B cell (primary cell): ENCODE data around the gene PIGO. TPM values are rescaled to one million over a fixed set of nuclear protein-coding genes. Genes with fewer than 3 reads are reported as not detected.

Experiments used
- ATAC-seq: fragments of 200-7000 bp; cut with Tn5 transposase; one replicate; pipeline ENCODE4 v1.10.0; 2021; ENCODE audit warnings: low read depth, mild to moderate bottlenecking, moderate number of reproducible peaks, moderate library complexity
- CTCF ChIA-PET: fragments of 350-600 bp; sonication (Branson Sonifier 250); formaldehyde crosslinking; loops from one replicate; lab custom pipeline; 2021; ENCODE audit warnings: antibody characterized with exemption, inconsistent platforms; lab: Charles Lee
- POLR2A ChIA-PET: fragments of 350-600 bp; sonication (Branson Sonifier 250); formaldehyde crosslinking; loops from one replicate; lab custom pipeline; 2021; ENCODE audit warnings: antibody characterized with exemption; lab: Charles Lee
- DNase-seq: peaks from one replicate; pipeline ENCODE4 v3.0.0; 2013
- H2AFZ ChIP-seq: 2 replicates; pipeline ENCODE4 v1.6.1; 2012; ENCODE audit warnings: mild to moderate bottlenecking, low read depth, low read length; ENCODE audit not compliant: insufficient read depth, poor library complexity, severe bottlenecking
- H3K27ac ChIP-seq, 2 donors: 1 replicate in 1 of 2; 2 replicates in 1 of 2; pipeline ENCODE4 v1.5.1; 2012 to 2013; ENCODE audit warnings: low read length in 2 of 2, mild to moderate bottlenecking in 2 of 2, moderate library complexity in 1 of 2
- H3K27me3 ChIP-seq, 4 experiments: fragments of 200-600 bp in 1 of 4; sonication (generic) in 1 of 4; replicated peaks in 1 of 4; 1 replicate in 2 of 4; 2 replicates in 2 of 4; pipeline versions ENCODE4 v1.6.1 to v1.7.0; 2013 to 2016; ENCODE audit warnings: low read length in 3 of 4, mild to moderate bottlenecking in 2 of 4, mixed read lengths in 1 of 4, moderate library complexity in 1 of 4; ENCODE audit not compliant: insufficient read depth in 4 of 4, control insufficient read depth in 3 of 4; ENCODE audit errors: control extremely low read depth in 1 of 4
- H3K36me3 ChIP-seq, 2 experiments: replicated peaks in 1 of 2; 1 replicate in 1 of 2; 2 replicates in 1 of 2; pipeline versions ENCODE4 v1.6.1 to v1.7.1; 2013; ENCODE audit warnings: low read length in 1 of 2; ENCODE audit not compliant: insufficient read depth in 2 of 2, control insufficient read depth in 1 of 2; ENCODE audit errors: control extremely low read depth in 1 of 2, extremely low read depth in 1 of 2
- H3K4me1 ChIP-seq, 2 donors: fragments of 200-600 bp in 1 of 2; sonication (generic) in 1 of 2; 1 replicate in 1 of 2; 2 replicates in 1 of 2; pipeline versions ENCODE4 v1.5.1 to v1.6.1; 2013 to 2017; ENCODE audit warnings: low read length in 2 of 2; ENCODE audit not compliant: control insufficient read depth in 2 of 2, insufficient read depth in 2 of 2
- H3K4me2 ChIP-seq: replicated peaks from 2 replicates; pipeline ENCODE3; 2012; ENCODE audit warnings: mild to moderate bottlenecking, low read depth, low read length; ENCODE audit not compliant: poor library complexity, severe bottlenecking
- H3K4me3 ChIP-seq, 5 experiments: fragments of 200-600 bp in 1 of 5; sonication (generic) in 1 of 5; 1 replicate in 3 of 5; 2 replicates in 2 of 5; pipeline versions ENCODE4 v1.5.1 to v1.7.0; 2011 to 2016; ENCODE audit warnings: low read length in 4 of 5, mild to moderate bottlenecking in 4 of 5, low read depth in 2 of 5, control low read depth in 1 of 5, moderate library complexity in 1 of 5; ENCODE audit not compliant: insufficient read depth in 1 of 5; ENCODE audit errors: control extremely low read depth in 1 of 5, extremely low read depth in 1 of 5
- H3K79me2 ChIP-seq: fragments of 200-600 bp; sonication (generic); one replicate; pipeline ENCODE4 v1.6.0; 2016; ENCODE audit warnings: low read length; ENCODE audit not compliant: control insufficient read depth, insufficient read depth
- H3K9ac ChIP-seq: fragments of 200-600 bp; sonication (generic); 2 replicates; pipeline ENCODE4 v1.6.1; 2017; ENCODE audit warnings: mild to moderate bottlenecking, low read length, moderate library complexity
- H3K9me3 ChIP-seq, 3 donors: one replicate each; pipeline versions ENCODE4 v1.6.1 to v1.7.1; 2013; ENCODE audit warnings: low read length in 2 of 3; ENCODE audit not compliant: control insufficient read depth in 2 of 3, insufficient read depth in 1 of 3; ENCODE audit errors: control extremely low read depth in 1 of 3
- H4K20me1 ChIP-seq: 2 replicates; pipeline ENCODE4 v1.6.0; 2012; ENCODE audit warnings: mild to moderate bottlenecking, low read length; ENCODE audit not compliant: insufficient read depth, control insufficient read depth, poor library complexity, severe bottlenecking
- H3K27ac Mint-ChIP-seq: one replicate; pipeline ENCODE4 v1.8.0; 2021; ENCODE audit warnings: mixed read lengths
- H3K27me3 Mint-ChIP-seq: one replicate; pipeline ENCODE4 v1.8.0; 2021; ENCODE audit warnings: mixed read lengths
- H3K4me1 Mint-ChIP-seq: one replicate; pipeline ENCODE4 v1.8.0; 2021; ENCODE audit warnings: mixed read lengths
- H3K4me3 Mint-ChIP-seq: one replicate; pipeline ENCODE4 v1.8.0; 2021; ENCODE audit warnings: mixed read lengths
- H3K9me3 Mint-ChIP-seq: one replicate; pipeline ENCODE4 v1.8.0; 2022; ENCODE audit warnings: mixed read lengths; ENCODE audit not compliant: insufficient read depth
- EZH2 ChIP-seq: IDR thresholded peaks from 2 replicates; pipeline ENCODE4 v1.6.1; 2012; ENCODE audit warnings: borderline replicate concordance, low read depth, mild to moderate bottlenecking, moderate library complexity, low read length; ENCODE audit not compliant: insufficient read depth, poor library complexity, severe bottlenecking
- WGBS: methylation state at CpG from one replicate; pipeline ENCODE4 v1.1.5; 2013; ENCODE audit warnings: missing lambda C conversion rate; ENCODE audit not compliant: insufficient coverage; 5-methylcytosine and 5-hydroxymethylcytosine counted together
- intact Hi-C: fragments of 100-400 bp; cut with micrococcal nuclease; formaldehyde crosslinking; loops from one replicate; pipeline ENCODE4 v1.10.0; 2022
- polyA plus RNA-seq: library from polyadenylated mRNA; depleted of rRNA; stranded (reverse); fragments of >200 nt; gene quantifications from 2 replicates; pipeline ENCODE4 v1.2.3, GENCODE V29; 2012
- total RNA-seq, 2 donors: library from RNA; stranded (reverse); fragments of 120-200 nt in 1 of 2; gene quantifications; 1 replicate in 1 of 2; 2 replicates in 1 of 2; pipeline versions ENCODE4 v1.2.3 to v1.2.4, GENCODE V29; 2013 to 2022
- TF ChIP-seq, protein P1 (sequence below): fragments of 200-600 bp; IDR thresholded peaks from one replicate; pipeline ENCODE4 v1.8.0; 2022; ENCODE audit warnings: antibody characterized with exemption, mild to moderate bottlenecking

PIGO gene
- total and polyA plus RNA-seq, 2 donors (not counting 1 experiment from before 2014, with no cell fraction given) = 25.7 to 32.5 TPM

DNA sequence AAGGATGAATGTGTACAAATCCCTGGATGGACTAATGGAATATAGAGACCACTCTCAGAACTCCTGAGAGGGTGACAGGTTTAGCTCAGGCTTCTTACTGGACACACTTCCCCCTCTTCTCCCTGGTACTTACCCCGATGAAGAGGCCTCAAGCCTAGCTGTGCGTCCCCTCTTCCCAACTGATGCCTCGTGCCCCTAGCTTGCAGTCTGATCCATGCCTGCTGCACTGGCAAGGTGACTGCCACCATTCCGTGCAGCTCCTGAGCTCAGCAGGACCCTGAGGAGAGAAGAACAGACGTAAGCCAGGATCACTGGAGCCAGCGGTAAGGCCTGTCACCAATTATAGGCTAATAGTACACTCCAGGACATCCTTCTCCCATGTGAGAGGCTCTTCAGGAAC lies 12.1 kb upstream of the PIGO start:
- H3K4me2 ChIP-seq = no peak overlapping the region
- Mint-ChIP-seq H3K27me3 (no peaks in the 10 kb centered on the region), H3K9me3 (no peaks in the 10 kb centered on the region), H3K4me3 (no peak overlapping the region), H3K27ac (no peak overlapping the region), H3K4me1 (peaks cover 33% of the 10 kb centered on the region)
- no peaks in the 10 kb centered on the region for H3K9me3 ChIP-seq
- H3K9ac ChIP-seq = no peak overlapping the region
- no peak for ATAC-seq
- H2AFZ ChIP-seq = no peak overlapping the region
- WGBS = 92% methylated on average over 4 of the region's 6 CpGs
- H3K27me3 ChIP-seq = no peaks in the 10 kb centered on the region
- peak; percentile 4 for DNase-seq
- H4K20me1 ChIP-seq = no peaks in the 10 kb centered on the region
- peaks cover 0 to 10% of the 10 kb centered on the region in 2 experiments for H3K36me3 ChIP-seq
- H3K4me1 ChIP-seq = peaks cover 15 to 27% of the 10 kb centered on the region in 2 donors
- peaks cover 8% of the 10 kb centered on the region for H3K79me2 ChIP-seq
- no peak overlapping the region for H3K4me3 ChIP-seq
- TF ChIP-seq, protein P1, sequence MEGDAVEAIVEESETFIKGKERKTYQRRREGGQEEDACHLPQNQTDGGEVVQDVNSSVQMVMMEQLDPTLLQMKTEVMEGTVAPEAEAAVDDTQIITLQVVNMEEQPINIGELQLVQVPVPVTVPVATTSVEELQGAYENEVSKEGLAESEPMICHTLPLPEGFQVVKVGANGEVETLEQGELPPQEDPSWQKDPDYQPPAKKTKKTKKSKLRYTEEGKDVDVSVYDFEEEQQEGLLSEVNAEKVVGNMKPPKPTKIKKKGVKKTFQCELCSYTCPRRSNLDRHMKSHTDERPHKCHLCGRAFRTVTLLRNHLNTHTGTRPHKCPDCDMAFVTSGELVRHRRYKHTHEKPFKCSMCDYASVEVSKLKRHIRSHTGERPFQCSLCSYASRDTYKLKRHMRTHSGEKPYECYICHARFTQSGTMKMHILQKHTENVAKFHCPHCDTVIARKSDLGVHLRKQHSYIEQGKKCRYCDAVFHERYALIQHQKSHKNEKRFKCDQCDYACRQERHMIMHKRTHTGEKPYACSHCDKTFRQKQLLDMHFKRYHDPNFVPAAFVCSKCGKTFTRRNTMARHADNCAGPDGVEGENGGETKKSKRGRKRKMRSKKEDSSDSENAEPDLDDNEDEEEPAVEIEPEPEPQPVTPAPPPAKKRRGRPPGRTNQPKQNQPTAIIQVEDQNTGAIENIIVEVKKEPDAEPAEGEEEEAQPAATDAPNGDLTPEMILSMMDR = no peak
- TF ChIP-seq EZH2 = no peak
- CTCF ChIA-PET = no interaction called here
- POLR2A ChIA-PET = no interaction called here
- intact Hi-C loops = no loop called here
- no peak overlapping the region for H3K27ac ChIP-seq

DNA sequence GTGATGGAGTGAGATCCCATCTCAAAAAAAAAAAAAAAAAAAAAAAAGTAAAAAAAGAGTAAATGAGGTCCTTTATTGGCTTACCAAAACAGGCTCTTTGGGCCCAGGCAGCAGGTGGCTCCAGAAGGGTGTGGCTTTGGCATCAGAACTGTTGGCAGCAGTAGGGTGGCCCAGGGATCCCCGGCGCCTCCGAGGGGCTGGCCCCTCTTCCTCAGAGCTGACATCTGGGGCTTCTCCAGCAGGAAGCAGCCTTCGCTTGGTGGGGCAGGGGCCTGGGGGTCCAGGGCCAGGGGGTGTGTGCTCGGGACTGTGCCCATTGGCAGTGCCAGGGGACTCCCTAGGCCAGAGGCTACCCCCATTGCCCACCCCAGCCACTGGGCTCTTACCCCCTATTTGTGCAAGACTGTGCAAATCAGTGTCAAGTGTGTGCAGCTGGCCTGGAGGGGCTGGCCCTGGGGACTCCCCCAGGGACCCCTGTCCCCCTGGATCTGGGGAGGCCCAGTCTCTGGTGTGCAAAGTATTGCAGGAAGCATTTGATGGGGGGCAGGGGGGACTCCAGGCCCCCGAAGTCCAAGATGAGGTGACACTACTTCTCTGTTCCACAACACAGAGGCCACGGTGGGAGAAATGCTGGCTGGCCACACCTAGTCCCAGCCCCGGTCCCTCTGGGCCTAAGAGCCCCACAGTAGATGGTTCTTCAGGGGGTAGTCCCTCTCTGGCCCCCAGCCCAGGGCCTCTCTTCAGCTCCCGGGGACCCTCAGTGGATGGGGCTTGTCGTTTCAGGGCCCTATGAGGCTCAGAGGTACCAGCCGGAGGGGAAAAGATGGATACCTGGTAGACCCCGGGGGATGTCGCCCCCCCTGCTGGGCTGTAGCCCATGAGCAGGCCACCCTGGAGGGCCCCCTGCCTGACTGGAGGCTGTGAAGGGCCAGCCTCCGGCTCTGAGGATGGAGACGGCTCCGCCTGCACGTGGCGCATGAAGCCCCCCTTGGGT lies 11.2 kb upstream of the PIGO start:
- no peak overlapping the region for H3K4me2 ChIP-seq
- CTCF ChIA-PET = interaction anchor here (1.6 to 2.8 kb wide), 2 partner anchors 11 to 208 kb away, joined by 4 to 9 read pairs; partner anchors contain the start of gene PIGO
- DNase-seq = peak; percentile 11
- H3K79me2 ChIP-seq = peaks cover 11% of the 10 kb centered on the region
- intact Hi-C loops = no loop called here
- H2AFZ ChIP-seq = no peak overlapping the region
- peaks cover 0 to 10% of the 10 kb centered on the region in 2 experiments for H3K36me3 ChIP-seq
- H3K4me3 ChIP-seq = no peak overlapping the region
- no peak overlapping the region for H3K9ac ChIP-seq
- Mint-ChIP-seq H3K4me1 (peaks cover 36% of the 10 kb centered on the region), H3K27me3 (no peaks in the 10 kb centered on the region), H3K4me3 (no peak overlapping the region), H3K27ac (no peak overlapping the region), H3K9me3 (no peaks in the 10 kb centered on the region)
- ATAC-seq = no peak
- POLR2A ChIA-PET = interaction anchor here (0.7 kb wide), 1 partner anchor 621 kb away, joined by 6 read pairs; no protein-coding TSS in a partner anchor
- no peaks in the 10 kb centered on the region for H4K20me1 ChIP-seq
- H3K27me3 ChIP-seq = no peaks in the 10 kb centered on the region
- 96% methylated on average over 14 of the region's 18 CpGs for WGBS
- TF ChIP-seq, protein P1 = no peak
- TF ChIP-seq EZH2 = no peak
- peaks cover 18 to 32% of the 10 kb centered on the region in 2 donors for H3K4me1 ChIP-seq
- no peak overlapping the region for H3K27ac ChIP-seq
- H3K9me3 ChIP-seq = no peaks in the 10 kb centered on the region
